Thoracic aorta endothelial cell (primary cell): ENCODE results near the gene HES5. TPM values are rescaled to one million over a fixed set of nuclear protein-coding genes. Genes with fewer than 3 reads are reported as not detected.

Source experiments
- total RNA-seq: library from RNA; depleted of rRNA; stranded (reverse); fragments of >200 nt; gene quantifications from 2 replicates; pipeline ENCODE4 v1.2.3, GENCODE V29; 2012

Gene HES5
- total RNA-seq: not detected in 2 replicates

GRCh38 chr1:2529784-2530512 is at the start of gene HES5:
HES5 (minus strand) TSS chr1:2530263; CDS start chr1:2530164, 99 bp downstream.

GRCh38 chr1:2556277-2556677 is 26.2 kb upstream of the HES5 start, which contains the start of gene TNFRSF14:
TNFRSF14 (plus strand) TSS chr1:2556371; CDS start chr1:2556665, 294 bp downstream.

GRCh38 chr1:2525920-2526823 is 3.9 kb downstream of the HES5 start, which contains the start of gene PANK4:
PANK4 (minus strand) TSS chr1:2526596; CDS start chr1:2526587, 9 bp downstream.

Other genes starting within 250 kb of the HES5 start
- 5.1 and 7.1 TPM in 2 replicates for gene MORN1, start 138.7 kb downstream of the HES5 start, total RNA-seq
- 120 and 144 TPM in 2 replicates for gene RER1, start 138.4 kb downstream of the HES5 start, total RNA-seq
- 19.8 and 26.8 TPM in 2 replicates for gene PEX10, start 117.7 kb downstream of the HES5 start, total RNA-seq
- gene PLCH2, start 54.0 kb downstream of the HES5 start, total RNA-seq: under 0.01 and 0.07 TPM in 2 replicates
- gene PANK4, start 3.7 kb downstream of the HES5 start, total RNA-seq: 25.8 and 27.1 TPM in 2 replicates
- 20.9 and 21.3 TPM in 2 replicates for gene TNFRSF14, start 26.1 kb upstream of the HES5 start, total RNA-seq
- 32.0 and 41.6 TPM in 2 replicates for gene PRXL2B, start 56.5 kb upstream of the HES5 start, total RNA-seq
- 1.1 and 3.5 TPM in 2 replicates for gene MMEL1, start 102.8 kb upstream of the HES5 start, total RNA-seq